Nephron (organoid): ENCODE results near the gene IL24.
A peak's percentile ranks its signal among the peaks of the same experiment; 100 is the strongest.

Experiments
- H3K27ac Mint-ChIP-seq, 3 experiments: 2 replicates each; pipeline ENCODE4 v1.8.0; 2020; ENCODE audit warnings: mixed read lengths in 3 of 3, mild to moderate bottlenecking in 2 of 3, moderate library complexity in 1 of 3
- H3K27me3 Mint-ChIP-seq: 2 replicates; pipeline ENCODE4 v1.8.0; 2021; ENCODE audit warnings: low read depth, mild to moderate bottlenecking, moderate library complexity, mixed read lengths
- H3K36me3 Mint-ChIP-seq: 2 replicates; pipeline ENCODE4 v1.8.0; 2020; ENCODE audit warnings: low read depth, mixed read lengths
- H3K4me1 Mint-ChIP-seq: 2 replicates; pipeline ENCODE4 v1.8.0; 2020; ENCODE audit warnings: mixed read lengths
- H3K4me3 Mint-ChIP-seq, 3 experiments: 2 replicates each; pipeline ENCODE4 v1.8.0; 2020; ENCODE audit warnings: mild to moderate bottlenecking in 3 of 3, mixed read lengths in 3 of 3, moderate library complexity in 2 of 3
- H3K9me3 Mint-ChIP-seq: 2 replicates; pipeline ENCODE4 v1.8.0; 2020; ENCODE audit warnings: mixed read lengths
- TF ChIP-seq, protein P1 (sequence below), 3 experiments: fragments of 200-600 bp; sonication (generic); IDR thresholded peaks; one replicate each; pipeline ENCODE4 v1.5.0; 2021; ENCODE audit warnings: antibody characterized with exemption in 3 of 3; ENCODE audit not compliant: unreplicated experiment in 3 of 3

Gene IL24

DNA sequence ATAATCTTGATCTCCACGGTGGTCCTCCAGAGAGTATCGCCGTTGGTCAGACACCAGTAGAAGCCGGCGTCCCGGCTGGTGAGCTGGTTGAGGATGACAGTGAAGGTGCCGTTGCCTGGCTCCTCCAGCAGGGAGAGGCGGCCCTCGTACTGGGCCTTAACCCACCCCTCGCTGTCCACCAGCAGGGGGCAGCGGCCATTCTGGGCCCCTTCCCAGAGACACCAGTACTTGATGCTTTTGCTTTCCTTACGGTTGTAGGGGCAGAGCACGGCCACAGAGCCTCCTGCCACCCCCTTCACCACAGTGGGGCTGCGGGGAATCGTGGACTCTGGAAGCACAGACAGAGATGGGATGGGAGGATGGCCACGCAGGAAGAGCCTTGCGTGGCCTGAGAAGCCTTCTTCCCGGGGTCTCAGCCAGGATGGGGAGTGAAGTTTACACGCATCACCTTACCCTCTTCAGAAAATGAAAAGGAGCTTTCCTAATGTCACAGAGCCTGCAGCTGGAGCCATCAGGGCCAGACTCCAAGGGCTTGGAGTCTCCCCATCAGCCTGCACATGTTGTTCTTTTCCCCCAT lies 38.3 kb downstream of the IL24 start:
- Mint-ChIP-seq H3K4me3 (no peak overlapping the region), H3K4me1 (no peaks in the 10 kb centered on the region), H3K27ac (no peak overlapping the region), H3K9me3 (no peaks in the 10 kb centered on the region), H3K36me3 (no peaks in the 10 kb centered on the region), H3K27me3 (peaks cover 23% of the 10 kb centered on the region)
- TF ChIP-seq, protein P1, sequence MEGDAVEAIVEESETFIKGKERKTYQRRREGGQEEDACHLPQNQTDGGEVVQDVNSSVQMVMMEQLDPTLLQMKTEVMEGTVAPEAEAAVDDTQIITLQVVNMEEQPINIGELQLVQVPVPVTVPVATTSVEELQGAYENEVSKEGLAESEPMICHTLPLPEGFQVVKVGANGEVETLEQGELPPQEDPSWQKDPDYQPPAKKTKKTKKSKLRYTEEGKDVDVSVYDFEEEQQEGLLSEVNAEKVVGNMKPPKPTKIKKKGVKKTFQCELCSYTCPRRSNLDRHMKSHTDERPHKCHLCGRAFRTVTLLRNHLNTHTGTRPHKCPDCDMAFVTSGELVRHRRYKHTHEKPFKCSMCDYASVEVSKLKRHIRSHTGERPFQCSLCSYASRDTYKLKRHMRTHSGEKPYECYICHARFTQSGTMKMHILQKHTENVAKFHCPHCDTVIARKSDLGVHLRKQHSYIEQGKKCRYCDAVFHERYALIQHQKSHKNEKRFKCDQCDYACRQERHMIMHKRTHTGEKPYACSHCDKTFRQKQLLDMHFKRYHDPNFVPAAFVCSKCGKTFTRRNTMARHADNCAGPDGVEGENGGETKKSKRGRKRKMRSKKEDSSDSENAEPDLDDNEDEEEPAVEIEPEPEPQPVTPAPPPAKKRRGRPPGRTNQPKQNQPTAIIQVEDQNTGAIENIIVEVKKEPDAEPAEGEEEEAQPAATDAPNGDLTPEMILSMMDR (IDR thresholded peaks at IDR 0.05; ENCODE audit: unreplicated experiment in 3 of 3), result peak in 2 of 3 experiments; percentile 33 to 50

DNA sequence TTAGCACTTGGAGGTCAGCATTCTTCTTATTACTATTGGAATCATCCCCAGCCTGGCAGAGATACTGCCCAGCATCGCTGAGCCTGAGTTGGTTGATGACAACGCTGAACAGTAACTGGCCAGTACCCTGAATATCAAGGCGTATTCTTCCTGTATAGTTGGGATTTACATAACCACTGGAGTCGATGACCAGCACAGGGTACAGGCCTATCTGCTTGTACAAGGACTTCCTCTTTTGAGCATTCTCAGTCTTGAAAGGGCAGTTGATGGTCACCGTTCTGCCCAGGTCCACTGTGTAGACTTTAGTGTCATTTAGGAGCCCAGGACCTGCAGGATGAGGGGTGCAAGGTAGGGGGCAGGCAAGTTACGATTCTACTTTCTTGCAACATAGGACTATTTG lies 40.2 kb downstream of the IL24 start:
- Mint-ChIP-seq H3K4me1 (no peaks in the 10 kb centered on the region), H3K27me3 (peaks cover 26% of the 10 kb centered on the region), H3K4me3 (no peak overlapping the region), H3K36me3 (no peaks in the 10 kb centered on the region), H3K9me3 (no peaks in the 10 kb centered on the region), H3K27ac (no peak overlapping the region)
- TF ChIP-seq, protein P1 (IDR thresholded peaks at IDR 0.05; ENCODE audit: unreplicated experiment in 3 of 3), result no peak

GRCh38 chr1:206939131-206939530 lies 41.9 kb downstream of the IL24 start:
- H3K4me1 Mint-ChIP-seq, result no peaks in the 10 kb centered on the region
- peaks cover 33% of the 10 kb centered on the region for H3K27me3 Mint-ChIP-seq
- H3K27ac Mint-ChIP-seq, result no peak overlapping the region
- no peaks in the 10 kb centered on the region for H3K36me3 Mint-ChIP-seq
- no peaks in the 10 kb centered on the region for H3K9me3 Mint-ChIP-seq
- H3K4me3 Mint-ChIP-seq, result no peak overlapping the region
- TF ChIP-seq, protein P1 (IDR thresholded peaks at IDR 0.05; ENCODE audit: unreplicated experiment in 3 of 3), result no peak

GRCh38 chr1:206939841-206940587 lies 42.8 kb downstream of the IL24 start:
- H3K9me3 Mint-ChIP-seq, result no peaks in the 10 kb centered on the region
- no peaks in the 10 kb centered on the region for H3K36me3 Mint-ChIP-seq
- TF ChIP-seq, protein P1 (IDR thresholded peaks at IDR 0.05; ENCODE audit: unreplicated experiment in 3 of 3), result no peak
- H3K27me3 Mint-ChIP-seq, result peaks cover 38% of the 10 kb centered on the region
- no peak overlapping the region for H3K4me3 Mint-ChIP-seq
- no peaks in the 10 kb centered on the region for H3K4me1 Mint-ChIP-seq
- H3K27ac Mint-ChIP-seq, result no peak overlapping the region

DNA sequence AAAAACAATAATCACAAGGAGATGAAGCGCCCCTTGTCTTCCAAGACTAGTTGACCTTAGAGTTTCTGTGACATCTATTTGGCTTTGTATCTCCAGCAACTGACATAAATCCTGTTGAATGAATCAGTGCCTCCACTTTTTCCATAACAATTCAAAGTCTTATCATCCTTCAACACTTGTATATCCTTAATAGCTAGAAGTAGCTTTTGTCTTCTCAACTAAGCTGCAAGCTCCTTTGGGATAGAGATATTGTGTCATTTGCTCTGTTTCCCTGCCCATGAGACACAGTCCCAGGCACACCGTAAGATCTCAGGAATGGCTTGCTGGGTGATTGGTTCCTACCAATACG lies 43.3 kb downstream of the IL24 start:
- Mint-ChIP-seq H3K27ac (no peak overlapping the region), H3K4me3 (no peak overlapping the region), H3K27me3 (peaks cover 38% of the 10 kb centered on the region), H3K36me3 (no peaks in the 10 kb centered on the region), H3K4me1 (no peaks in the 10 kb centered on the region), H3K9me3 (no peaks in the 10 kb centered on the region)
- TF ChIP-seq, protein P1 (IDR thresholded peaks at IDR 0.05; ENCODE audit: unreplicated experiment in 3 of 3), result no peak
